Activated T-helper 1 cell treated with anti-CD3 and anti-CD28 coated beads, Interleukin-2, amount 50 U/mL, for 16 hours (primary cell): ENCODE results near the gene VPS8.
"Not testable (repeated sequence)": the region's sequence is repeated elsewhere in the genome, so short reads cannot be mapped to it uniquely, and the experiment has no call there.

Experiments
- DNase-seq, 2 donors: peaks; one replicate each; pipeline ENCODE4 v3.0.0-alpha.2; 2020; ENCODE audit warnings: low read depth in 1 of 2, low spot score in 1 of 2

The VPS8 gene

GRCh38 chr3:184864000-184864399 is 52.0 kb downstream of the VPS8 start:
- DNase-seq = no peak

GRCh38 chr3:184868477-184868876 is 56.5 kb downstream of the VPS8 start:
- DNase-seq = no peak

GRCh38 chr3:184872200-184872599 is 60.2 kb downstream of the VPS8 start:
- no peak for DNase-seq

- no peak for DNase-seq
Measured at GRCh38 chr3:184873141-184873540, 61.2 kb downstream of the VPS8 start.

GRCh38 chr3:184874709-184875644 is 63.0 kb downstream of the VPS8 start:
- no peak for DNase-seq

GRCh38 chr3:184880276-184881019 is 68.5 kb downstream of the VPS8 start:
- no peak for DNase-seq

- DNase-seq = no peak
Measured at GRCh38 chr3:184884359-184885017, 72.5 kb downstream of the VPS8 start.

- DNase-seq = no peak
Measured at GRCh38 chr3:184885112-184885511, 73.1 kb downstream of the VPS8 start.

- no peak for DNase-seq
Measured at GRCh38 chr3:184887574-184887973, 75.6 kb downstream of the VPS8 start.

GRCh38 chr3:184889312-184889904 is 77.4 kb downstream of the VPS8 start:
- DNase-seq = no peak

- no peak for DNase-seq
Measured at GRCh38 chr3:184894051-184894450, 82.1 kb downstream of the VPS8 start.

GRCh38 chr3:184895350-184895749 is 83.4 kb downstream of the VPS8 start:
- DNase-seq = no peak

GRCh38 chr3:184896336-184896735 is 84.4 kb downstream of the VPS8 start:
- no peak for DNase-seq

- DNase-seq = no peak
Measured at GRCh38 chr3:184899953-184900595, 88.1 kb downstream of the VPS8 start.

GRCh38 chr3:184907031-184907430 is 95.1 kb downstream of the VPS8 start:
- DNase-seq = not testable (repeated sequence)

- DNase-seq = no peak
Measured at GRCh38 chr3:184907681-184908649, 96.0 kb downstream of the VPS8 start.

- DNase-seq = no peak
Measured at GRCh38 chr3:184908859-184909258, 96.9 kb downstream of the VPS8 start.

GRCh38 chr3:184910664-184911063 is 98.7 kb downstream of the VPS8 start:
- DNase-seq = no peak

GRCh38 chr3:184911570-184911969 is 99.6 kb downstream of the VPS8 start:
- DNase-seq = no peak

- DNase-seq = no peak
Measured at GRCh38 chr3:184912163-184912562, 100.2 kb downstream of the VPS8 start.
